SK-N-MC (cell line): ENCODE data around the gene ABR.

Experiments
- EZH2 ChIP-seq: fragments of 200-600 bp; sonication (generic); IDR thresholded peaks from one replicate; pipeline ENCODE4 v1.6.1; 2017; ENCODE audit warnings: antibody characterized with exemption
- POLR2AphosphoS5 ChIP-seq: IDR thresholded peaks from 2 replicates; pipeline ENCODE4 v1.6.1; 2012; ENCODE audit warnings: mild to moderate bottlenecking, low read depth, low read length, borderline replicate concordance

DNA sequence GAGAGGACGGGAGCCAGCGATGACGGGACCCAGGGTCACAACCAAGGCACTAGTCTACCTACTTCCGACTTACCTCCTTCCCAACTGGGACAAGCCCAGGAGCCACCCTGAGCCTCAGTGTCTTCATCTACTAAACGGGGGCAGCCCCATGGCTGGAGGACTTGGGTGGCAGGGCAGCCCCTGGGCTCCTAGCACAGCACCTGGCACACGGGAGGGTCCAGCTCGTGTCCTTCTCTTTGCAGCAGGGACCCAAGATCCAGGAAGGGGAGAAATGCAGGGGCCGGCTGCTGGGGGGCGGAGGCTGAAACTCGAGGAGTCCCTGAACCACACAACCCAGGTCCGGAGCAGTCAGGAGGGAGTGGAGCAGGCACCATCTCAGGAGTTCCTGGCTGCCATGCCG, 63.2 kb downstream of the ABR start:
- TF ChIP-seq EZH2 (no peak), POLR2AphosphoS5 (no peak)
